AG09309 (cell line): ENCODE results near the gene CLDN5.

Experiments used
- DNase-seq: peaks from one replicate; pipeline ENCODE4 v3.0.0-alpha.2; 2010; ENCODE audit warnings: low read depth
- H3K4me3 ChIP-seq: 2 replicates; pipeline ENCODE4 v1.5.1; 2011; ENCODE audit warnings: mild to moderate bottlenecking, low read depth, low read length, moderate library complexity; ENCODE audit not compliant: control insufficient read depth
- CTCF ChIP-seq: IDR thresholded peaks from 2 replicates; pipeline ENCODE4 v1.5.1; 2011; ENCODE audit warnings: mild to moderate bottlenecking, low read depth, low read length, inconsistent platforms; ENCODE audit not compliant: insufficient read depth, control insufficient read depth; ENCODE audit errors: missing control alignments

Gene CLDN5

GRCh38 chr22:19529811-19530210, 5.6 kb upstream of the CLDN5 start:
- no peak overlapping the region for H3K4me3 ChIP-seq
- TF ChIP-seq CTCF: no peak
- no peak for DNase-seq

- DNase-seq: peak; percentile 4
- no peak overlapping the region for H3K4me3 ChIP-seq
- TF ChIP-seq CTCF: no peak
Measured at GRCh38 chr22:19527861-19528417, 3.7 kb upstream of the CLDN5 start.

- no peak for DNase-seq
- no peak for TF ChIP-seq CTCF
- no peak overlapping the region for H3K4me3 ChIP-seq
Measured at GRCh38 chr22:19527321-19527721, 3.1 kb upstream of the CLDN5 start.

- TF ChIP-seq CTCF: no peak
- H3K4me3 ChIP-seq: no peak overlapping the region
- DNase-seq: no peak
Measured at GRCh38 chr22:19526702-19527111, 2.5 kb upstream of the CLDN5 start.

- no peak for DNase-seq
- TF ChIP-seq CTCF: no peak
- no peak overlapping the region for H3K4me3 ChIP-seq
Measured at GRCh38 chr22:19526076-19526701, 2.0 kb upstream of the CLDN5 start.

- no peak for TF ChIP-seq CTCF
- no peak for DNase-seq
- H3K4me3 ChIP-seq: no peak overlapping the region
Measured at GRCh38 chr22:19525666-19526065, 1.5 kb upstream of the CLDN5 start.
